Measurements from ENCODE around the gene AGPAT2.

DNA sequence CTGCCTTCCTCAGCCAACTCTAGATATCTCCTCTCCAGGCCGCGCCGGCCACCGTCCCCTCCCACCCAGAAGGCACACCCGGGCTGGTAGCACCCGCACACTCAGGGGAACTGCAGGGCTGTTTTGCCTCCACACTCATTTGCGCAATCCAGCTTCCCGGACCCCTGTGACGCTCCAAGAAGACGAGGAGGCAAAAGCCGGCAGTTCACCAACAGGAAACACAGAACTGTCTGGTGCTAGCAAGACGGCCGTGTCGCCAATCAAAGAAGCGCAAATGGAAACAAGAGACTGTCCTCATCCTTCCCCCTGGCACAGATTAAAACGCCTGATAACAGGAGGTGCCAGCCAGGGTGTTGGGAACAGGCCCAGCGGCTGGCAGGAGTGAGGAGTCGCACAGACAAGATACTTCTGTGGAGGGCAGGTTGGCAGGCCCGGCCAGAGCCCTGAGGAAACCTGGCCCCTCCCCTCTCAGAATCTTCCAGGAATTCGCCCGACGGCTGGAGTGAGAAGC, 7.8 kb downstream of the AGPAT2 start:
- TF ChIP-seq, protein P1, sequence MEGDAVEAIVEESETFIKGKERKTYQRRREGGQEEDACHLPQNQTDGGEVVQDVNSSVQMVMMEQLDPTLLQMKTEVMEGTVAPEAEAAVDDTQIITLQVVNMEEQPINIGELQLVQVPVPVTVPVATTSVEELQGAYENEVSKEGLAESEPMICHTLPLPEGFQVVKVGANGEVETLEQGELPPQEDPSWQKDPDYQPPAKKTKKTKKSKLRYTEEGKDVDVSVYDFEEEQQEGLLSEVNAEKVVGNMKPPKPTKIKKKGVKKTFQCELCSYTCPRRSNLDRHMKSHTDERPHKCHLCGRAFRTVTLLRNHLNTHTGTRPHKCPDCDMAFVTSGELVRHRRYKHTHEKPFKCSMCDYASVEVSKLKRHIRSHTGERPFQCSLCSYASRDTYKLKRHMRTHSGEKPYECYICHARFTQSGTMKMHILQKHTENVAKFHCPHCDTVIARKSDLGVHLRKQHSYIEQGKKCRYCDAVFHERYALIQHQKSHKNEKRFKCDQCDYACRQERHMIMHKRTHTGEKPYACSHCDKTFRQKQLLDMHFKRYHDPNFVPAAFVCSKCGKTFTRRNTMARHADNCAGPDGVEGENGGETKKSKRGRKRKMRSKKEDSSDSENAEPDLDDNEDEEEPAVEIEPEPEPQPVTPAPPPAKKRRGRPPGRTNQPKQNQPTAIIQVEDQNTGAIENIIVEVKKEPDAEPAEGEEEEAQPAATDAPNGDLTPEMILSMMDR (IDR thresholded peaks at IDR 0.05; ENCODE audit: low read depth, low read length), result no peak
- no peak for TF ChIP-seq EZH2phosphoT487 (IDR thresholded peaks at IDR 0.05; ENCODE audit: low read depth)
